ENCODE measurements around the gene IL17RE.

The IL17RE gene

GRCh38 chr3:9903238-9903624 is 583 bp downstream of the IL17RE start:
- no peak for DNase-seq (ENCODE audit: low read depth in 3 of 3, low spot score in 1 of 3)

- DNase-seq (ENCODE audit: low read depth in 3 of 3, low spot score in 1 of 3) = no peak
Measured at GRCh38 chr3:9903904-9904303, 1.3 kb downstream of the IL17RE start.

- no peak for DNase-seq (ENCODE audit: low read depth in 3 of 3, low spot score in 1 of 3)
Measured at GRCh38 chr3:9906480-9906879, 3.8 kb downstream of the IL17RE start.

- DNase-seq (ENCODE audit: low read depth in 3 of 3, low spot score in 1 of 3) = no peak
Measured at GRCh38 chr3:9908286-9908685, 5.6 kb downstream of the IL17RE start.

- DNase-seq (ENCODE audit: low read depth in 3 of 3, low spot score in 1 of 3) = no peak
Measured at GRCh38 chr3:9909221-9910013, 6.8 kb downstream of the IL17RE start.

GRCh38 chr3:9911863-9912262 is 9.2 kb downstream of the IL17RE start:
- no peak for DNase-seq (ENCODE audit: low read depth in 3 of 3, low spot score in 1 of 3)

GRCh38 chr3:9912294-9912935 is 9.8 kb downstream of the IL17RE start:
- no peak for DNase-seq (ENCODE audit: low read depth in 3 of 3, low spot score in 1 of 3)

GRCh38 chr3:9913601-9914000 is 11.0 kb downstream of the IL17RE start:
- no peak for DNase-seq (ENCODE audit: low read depth in 3 of 3, low spot score in 1 of 3)

- DNase-seq (ENCODE audit: low read depth in 3 of 3, low spot score in 1 of 3) = no peak
Measured at GRCh38 chr3:9914011-9914410, 11.4 kb downstream of the IL17RE start.

- DNase-seq (ENCODE audit: low read depth in 3 of 3, low spot score in 1 of 3) = no peak
Measured at GRCh38 chr3:9914559-9915253, 12.1 kb downstream of the IL17RE start.

- peak in 1 of 3 donors; percentile 23 for DNase-seq (ENCODE audit: low read depth in 3 of 3, low spot score in 1 of 3)
Measured at GRCh38 chr3:9915254-9916141, 12.8 kb downstream of the IL17RE start.

GRCh38 chr3:9916346-9916733 is 13.7 kb downstream of the IL17RE start:
- no peak for DNase-seq (ENCODE audit: low read depth in 3 of 3, low spot score in 1 of 3)

GRCh38 chr3:9916734-9917680 is 14.4 kb downstream of the IL17RE start, which contains the start of gene IL17RC:
IL17RC (plus strand) TSS chr3:9917098; CDS start chr3:9917316, 218 bp downstream.
- DNase-seq (ENCODE audit: low read depth in 3 of 3, low spot score in 1 of 3) = peak in 1 of 3 donors; percentile 21

- DNase-seq (ENCODE audit: low read depth in 3 of 3, low spot score in 1 of 3) = no peak
Measured at GRCh38 chr3:9917820-9918219, 15.2 kb downstream of the IL17RE start.

GRCh38 chr3:9918261-9919038 is 15.8 kb downstream of the IL17RE start:
- no peak for DNase-seq (ENCODE audit: low read depth in 3 of 3, low spot score in 1 of 3)

GRCh38 chr3:9928158-9928557 is 25.5 kb downstream of the IL17RE start:
- no peak for DNase-seq (ENCODE audit: low read depth in 3 of 3, low spot score in 1 of 3)

- DNase-seq (ENCODE audit: low read depth in 3 of 3, low spot score in 1 of 3) = no peak
Measured at GRCh38 chr3:9930804-9931418, 28.3 kb downstream of the IL17RE start.

- DNase-seq (ENCODE audit: low read depth in 3 of 3, low spot score in 1 of 3) = no peak
Measured at GRCh38 chr3:9932535-9932842, 29.8 kb downstream of the IL17RE start.

Measured in stimulated activated CD4-positive, alpha-beta T cell treated with anti-CD3 and anti-CD28 coated beads, TNF-alpha, amount 100 ng/mL, for 1 hour (primary cell).